T1000 (cell line): ENCODE data around the gene GLYATL2.

Experiments used
- DNase-seq: peaks from one replicate; lab custom pipeline; 2025; ENCODE audit warnings: mixed read lengths; lab: John Stamatoyannopoulos, UW

Gene GLYATL2

DNA sequence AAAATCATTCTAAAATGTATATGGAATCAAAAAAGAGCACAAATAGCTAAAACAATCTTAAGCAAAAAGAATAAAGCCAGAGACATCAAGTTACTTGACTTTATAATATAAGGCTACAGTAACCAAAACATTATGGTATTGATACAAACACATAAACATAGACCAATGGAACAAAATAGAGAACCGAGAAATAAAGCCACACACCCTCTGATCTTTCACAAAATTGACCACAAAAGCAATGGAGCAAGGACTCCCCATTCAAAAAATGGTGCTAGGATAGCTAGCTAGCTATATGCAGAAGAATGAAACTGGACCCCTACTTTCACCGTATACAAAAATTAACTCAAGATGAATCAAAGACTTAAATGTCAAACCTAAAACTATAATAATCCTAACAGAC lies 43.2 kb downstream of the GLYATL2 start:
- no peak for DNase-seq

DNA sequence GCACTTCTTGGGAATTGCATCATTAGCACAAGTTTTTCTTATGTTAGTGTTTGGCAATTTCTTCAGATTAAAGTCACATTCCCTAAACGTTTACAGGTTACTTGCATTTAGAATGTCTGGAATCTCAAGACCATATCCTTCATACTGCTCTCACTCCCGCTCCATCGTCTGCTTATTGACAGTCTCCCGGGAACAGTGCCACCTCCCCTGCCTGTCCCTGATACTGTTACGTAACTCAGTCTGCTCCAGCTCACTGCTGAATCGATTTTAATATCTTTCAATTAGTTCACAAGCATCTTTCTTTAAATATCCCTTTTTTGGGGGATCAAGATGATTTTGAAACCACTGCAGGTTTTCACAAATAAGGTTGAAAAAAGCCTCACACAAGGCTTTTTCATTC lies 48.2 kb downstream of the GLYATL2 start:
- DNase-seq, result no peak

DNA sequence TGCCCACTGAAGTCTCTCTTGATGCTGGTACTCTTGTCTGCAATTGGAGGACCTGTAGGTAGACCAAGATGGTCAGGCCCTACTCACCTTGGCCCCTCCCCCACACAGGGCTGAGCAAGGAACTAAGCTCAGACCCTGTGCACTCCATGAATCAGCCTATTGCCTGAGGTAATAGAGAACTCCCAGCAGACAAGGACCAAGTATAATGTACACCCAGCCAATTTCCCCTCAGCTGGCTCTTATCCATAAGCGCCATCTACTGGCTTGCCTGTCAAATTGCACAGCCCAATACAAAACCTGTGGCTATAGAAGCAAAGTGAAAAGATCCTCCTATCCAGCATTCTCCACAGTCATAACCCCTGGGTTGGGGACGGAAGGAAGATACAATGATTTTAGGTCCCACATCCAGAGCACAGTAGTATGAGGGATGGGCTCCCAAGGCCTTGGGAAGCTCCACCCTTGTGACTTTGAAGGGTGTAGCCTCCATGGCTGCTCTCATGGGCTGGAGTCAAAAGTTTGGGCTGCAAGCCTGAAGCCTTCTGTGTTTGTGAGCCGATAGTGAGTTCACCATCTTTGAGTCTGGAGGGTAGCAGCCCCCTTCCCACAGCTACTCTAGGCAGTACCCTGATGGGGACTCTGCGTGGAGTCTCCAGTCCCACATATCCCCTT lies 56.0 kb downstream of the GLYATL2 start:
- DNase-seq, result peak; percentile 20

DNA sequence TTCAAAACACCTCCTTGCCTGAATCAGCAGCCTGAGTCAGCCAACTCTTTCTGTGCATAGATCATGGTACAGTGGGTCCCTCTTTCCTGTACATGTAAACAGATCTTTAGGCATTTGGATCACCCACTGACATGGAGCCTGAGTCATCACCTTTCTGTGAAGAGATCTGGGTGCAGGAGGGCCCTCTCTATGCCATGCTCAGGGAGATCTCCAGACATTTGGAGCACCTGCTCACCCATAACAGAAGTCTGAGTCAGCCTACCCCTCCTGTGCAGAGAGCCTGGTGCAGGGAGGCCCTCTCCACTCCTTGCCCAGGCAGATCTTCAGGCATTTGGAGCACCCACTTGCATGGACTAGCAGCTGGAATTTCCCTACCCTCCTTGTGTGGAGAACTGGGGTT lies 56.6 kb downstream of the GLYATL2 start:
- peak; percentile 31 for DNase-seq

DNA sequence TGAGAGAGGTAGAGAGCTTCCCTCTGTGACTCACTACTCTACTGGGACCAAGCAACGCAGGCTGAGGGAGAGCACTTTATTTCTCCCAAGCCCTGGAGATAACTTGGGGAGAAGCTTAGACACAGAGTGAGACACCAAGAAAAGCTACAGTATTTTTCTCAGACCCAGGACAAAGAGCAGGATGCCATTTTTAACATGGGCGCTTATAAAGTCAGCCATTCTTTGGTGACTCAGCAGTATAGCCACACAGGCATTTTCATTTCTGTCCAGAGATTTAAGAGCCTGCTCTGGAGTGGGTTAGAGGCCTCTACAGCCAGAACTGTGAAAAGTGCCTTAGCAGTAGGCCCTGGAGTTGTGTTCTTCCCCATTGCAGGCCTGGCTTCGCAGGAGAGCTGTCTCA lies 57.8 kb downstream of the GLYATL2 start:
- DNase-seq, result no peak

DNA sequence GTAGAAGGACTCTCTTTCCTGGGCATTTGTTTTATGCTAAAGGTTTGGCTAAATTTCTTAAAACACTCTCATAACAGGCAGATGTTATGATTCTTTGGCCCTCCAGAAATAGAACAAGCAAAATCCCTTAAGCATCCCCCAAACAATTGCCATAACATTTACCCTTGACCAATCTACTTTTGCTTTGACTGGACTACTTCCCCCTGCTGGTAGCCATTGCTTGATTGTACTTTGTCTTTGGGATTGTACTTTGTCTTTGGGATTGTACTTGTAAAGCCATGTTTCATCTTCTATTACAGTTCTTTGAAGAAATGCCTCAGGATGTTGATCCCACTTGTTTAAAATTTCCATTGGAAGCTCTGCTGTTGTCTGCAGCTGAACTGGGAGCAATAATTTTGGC lies 59.5 kb downstream of the GLYATL2 start:
- no peak for DNase-seq
